Posterior vena cava (tissue), 2 donors: ENCODE results near the gene SLC7A9. TPM values are rescaled to one million over a fixed set of nuclear protein-coding genes. Genes with fewer than 3 reads are reported as not detected.
"Not testable (repeated sequence)": the region's sequence is repeated elsewhere in the genome, so short reads cannot be mapped to it uniquely, and the experiment has no call there.

Experiments
- DNase-seq: peaks from one replicate; pipeline ENCODE4 v3.0.0-alpha.2; 2020; ENCODE audit warnings: low spot score
- intact Hi-C, 2 donors: fragments of 100-400 bp; cut with DNase I; formaldehyde crosslinking; loops; one replicate each; pipeline versions ENCODE4 v1.14.1 to v1.14.2; 2022 to 2023
- total RNA-seq, 2 donors: library from RNA; stranded (reverse); fragmentation: NEBNext Ultra II Directional; extraction: Animal tissue kit (Norgen Biotek cat#: 25700); gene quantifications; one replicate each; pipeline ENCODE4 v1.2.1, GENCODE V29; 2021
- donor health status: DM: yes; HTN: yes; CAD: no.
- donor health status: DM: yes; HTN: yes; CAD: no.

The SLC7A9 gene
- total RNA-seq, 2 donors from 2014 or later, result 0.28 TPM; not detected in 1

- DNase-seq, intact Hi-C loops: not testable (repeated sequence)
Measured at GRCh38 chr19:32867436-32867835, 2.1 kb downstream of the SLC7A9 start.

- intact Hi-C loops, result no loop called here
- no peak for DNase-seq
Measured at GRCh38 chr19:32866564-32867265, 2.9 kb downstream of the SLC7A9 start.

GRCh38 chr19:32866061-32866460 is 3.5 kb downstream of the SLC7A9 start:
- intact Hi-C loops, result no loop called here
- DNase-seq, result peak; percentile 55

- DNase-seq, result no peak
- intact Hi-C loops, result no loop called here
Measured at GRCh38 chr19:32865326-32865725, 4.2 kb downstream of the SLC7A9 start.

- intact Hi-C loops, result no loop called here
Measured at GRCh38 chr19:32864318-32865007, 5.1 kb downstream of the SLC7A9 start.

GRCh38 chr19:32863841-32864240 is 5.7 kb downstream of the SLC7A9 start:
- intact Hi-C loops, result no loop called here
- DNase-seq, result peak; percentile 79

More at GRCh38 chr19:32864318-32865007, 5.1 kb downstream of the SLC7A9 start:
- DNase-seq, result peak; percentile 70

GRCh38 chr19:32863301-32863700 is 6.3 kb downstream of the SLC7A9 start:
- intact Hi-C loops, result no loop called here
- no peak for DNase-seq

- intact Hi-C loops, result no loop called here
- DNase-seq, result peak; percentile 35
Measured at GRCh38 chr19:32862741-32863140, 6.8 kb downstream of the SLC7A9 start.

- intact Hi-C loops, result no loop called here
- DNase-seq, result peak; percentile 59
Measured at GRCh38 chr19:32862173-32862572, 7.4 kb downstream of the SLC7A9 start.

GRCh38 chr19:32861596-32861995 is 8.0 kb downstream of the SLC7A9 start:
- intact Hi-C loops, result no loop called here

GRCh38 chr19:32859591-32859990 is 10.0 kb downstream of the SLC7A9 start:
- intact Hi-C loops, result no loop called here
- DNase-seq, result peak; percentile 62

More at GRCh38 chr19:32861596-32861995, 8.0 kb downstream of the SLC7A9 start:
- DNase-seq, result peak; percentile 32

GRCh38 chr19:32858559-32858958 is 11.0 kb downstream of the SLC7A9 start:
- peak; percentile 43 for DNase-seq
- intact Hi-C loops, result no loop called here

GRCh38 chr19:32858155-32858554 is 11.4 kb downstream of the SLC7A9 start:
- DNase-seq, result peak; percentile 32

GRCh38 chr19:32857584-32857983 is 12.0 kb downstream of the SLC7A9 start:
- DNase-seq, result no peak
- intact Hi-C loops, result no loop called here

More at GRCh38 chr19:32858155-32858554, 11.4 kb downstream of the SLC7A9 start:
- intact Hi-C loops, result no loop called here

- intact Hi-C loops, DNase-seq: not testable (repeated sequence)
Measured at GRCh38 chr19:32856818-32857217, 12.7 kb downstream of the SLC7A9 start.

- DNase-seq, result no peak
- intact Hi-C loops, result no loop called here
Measured at GRCh38 chr19:32852216-32852615, 17.4 kb downstream of the SLC7A9 start.

GRCh38 chr19:32848035-32848434 is 21.5 kb downstream of the SLC7A9 start:
- intact Hi-C loops, DNase-seq: not testable (repeated sequence)

GRCh38 chr19:32843716-32844245 is 25.8 kb downstream of the SLC7A9 start:
- intact Hi-C loops, result no loop called here
- DNase-seq, result no peak

GRCh38 chr19:32842061-32842460 is 27.5 kb downstream of the SLC7A9 start:
- intact Hi-C loops, result no loop called here
- no peak for DNase-seq

GRCh38 chr19:32837531-32837930 is 32.0 kb downstream of the SLC7A9 start:
- intact Hi-C loops, result no loop called here
- DNase-seq, result no peak
